GM21723 (cell line): ENCODE measurements around the gene KRI1.

Source experiments
- ATAC-seq: cut with Tn5 transposase; IDR thresholded peaks from one replicate; pipeline ENCODE4 v1.9.1; 2021; ENCODE audit warnings: mild to moderate bottlenecking, moderate library complexity; ENCODE audit not compliant: unreplicated experiment

KRI1 gene

DNA sequence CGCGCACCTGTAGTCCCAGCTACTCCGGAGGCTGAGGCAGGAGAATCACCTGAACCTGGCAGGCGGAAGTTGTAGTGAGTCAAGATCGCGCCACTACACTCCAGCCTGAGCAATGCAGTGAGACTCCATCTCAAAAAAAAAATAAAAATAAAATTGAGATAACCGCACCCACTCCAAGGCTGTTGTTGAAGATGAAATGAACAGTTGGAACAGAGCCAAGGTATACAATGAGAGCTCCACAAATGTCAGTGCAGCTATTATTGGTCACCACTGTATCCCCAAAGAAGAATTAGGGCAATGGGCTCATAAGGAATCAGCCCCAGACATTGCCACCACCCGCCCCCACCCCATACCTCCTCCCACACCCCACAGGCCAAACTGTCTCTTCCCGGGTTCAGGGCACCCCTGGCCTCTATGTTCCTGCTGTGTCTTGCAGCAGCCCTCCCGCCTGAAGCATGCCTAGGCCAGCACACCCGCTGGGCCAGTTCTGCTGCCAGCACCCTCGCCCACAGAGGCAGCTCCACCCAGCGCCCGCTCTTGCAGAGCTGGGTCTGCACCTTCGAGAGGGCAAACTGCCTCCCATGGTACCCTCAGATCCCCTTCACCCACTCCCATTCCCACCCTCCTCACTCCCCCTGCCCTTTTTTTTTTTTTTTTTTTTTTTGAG, 45.0 kb downstream of the KRI1 start:
- no peak for ATAC-seq

DNA sequence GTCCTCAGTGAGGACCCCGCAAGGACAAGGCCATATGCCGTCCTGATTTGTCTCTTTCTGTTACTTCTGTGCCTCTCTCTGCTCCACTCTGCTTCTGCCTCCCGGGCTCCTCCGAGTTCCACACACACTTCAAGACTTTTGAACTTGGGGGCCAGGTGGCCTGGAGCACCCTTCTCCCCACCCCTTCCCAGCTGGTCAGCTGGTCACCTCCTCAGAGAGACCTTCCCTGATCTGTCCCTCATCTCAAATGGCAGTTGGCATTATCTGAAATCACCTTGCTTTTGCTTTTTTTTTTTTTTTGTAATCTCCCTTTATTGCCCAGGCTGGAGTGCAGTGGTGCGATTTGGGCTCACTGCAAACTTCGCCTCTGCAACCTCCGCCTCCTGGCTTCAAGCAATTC, 46.4 kb downstream of the KRI1 start:
- no peak for ATAC-seq

DNA sequence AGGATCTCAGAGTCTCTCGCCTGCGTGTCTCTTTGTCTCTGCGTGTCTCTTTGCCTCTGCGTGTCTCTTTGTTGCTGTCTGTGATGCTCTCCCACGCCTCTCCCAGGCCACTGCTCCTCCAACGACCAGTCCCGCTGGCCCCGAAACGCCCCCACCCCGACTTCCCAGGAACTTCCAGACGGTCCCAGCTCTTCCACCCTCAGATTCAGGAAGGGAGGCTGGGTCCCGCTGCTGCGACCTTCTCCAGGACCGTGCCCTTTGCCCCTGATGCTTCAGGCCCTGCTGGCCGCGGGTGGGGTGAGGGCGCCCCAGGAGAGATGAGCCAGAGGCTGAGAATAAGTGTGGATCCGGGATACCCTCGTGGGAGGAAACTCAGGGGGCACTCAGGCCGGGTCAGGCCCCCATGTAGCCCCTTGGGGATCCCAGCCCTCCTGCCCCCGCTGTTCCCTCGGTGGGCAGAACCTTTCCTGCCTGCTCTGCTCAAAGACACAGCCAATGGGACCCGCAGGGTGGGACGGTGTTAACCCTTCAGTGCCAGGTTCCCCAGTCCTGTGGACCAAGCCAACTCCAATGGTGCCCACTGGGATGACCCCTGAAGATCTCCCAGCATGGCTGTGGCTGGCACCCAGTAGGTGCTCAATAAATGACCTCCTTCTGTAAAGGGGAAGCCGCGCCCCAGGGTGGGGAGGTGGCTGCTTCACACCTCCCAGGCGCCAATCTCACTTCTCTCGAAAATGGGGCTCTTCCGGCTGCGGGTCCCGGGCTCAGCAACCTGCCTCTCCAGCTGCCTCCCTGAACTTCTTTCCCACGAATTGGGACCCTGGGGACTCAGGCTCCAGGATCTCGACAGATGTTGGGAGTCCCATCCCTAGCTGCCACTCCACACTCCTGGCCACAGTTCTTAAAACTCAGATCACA, 47.1 kb downstream of the KRI1 start:
- no peak for ATAC-seq

DNA sequence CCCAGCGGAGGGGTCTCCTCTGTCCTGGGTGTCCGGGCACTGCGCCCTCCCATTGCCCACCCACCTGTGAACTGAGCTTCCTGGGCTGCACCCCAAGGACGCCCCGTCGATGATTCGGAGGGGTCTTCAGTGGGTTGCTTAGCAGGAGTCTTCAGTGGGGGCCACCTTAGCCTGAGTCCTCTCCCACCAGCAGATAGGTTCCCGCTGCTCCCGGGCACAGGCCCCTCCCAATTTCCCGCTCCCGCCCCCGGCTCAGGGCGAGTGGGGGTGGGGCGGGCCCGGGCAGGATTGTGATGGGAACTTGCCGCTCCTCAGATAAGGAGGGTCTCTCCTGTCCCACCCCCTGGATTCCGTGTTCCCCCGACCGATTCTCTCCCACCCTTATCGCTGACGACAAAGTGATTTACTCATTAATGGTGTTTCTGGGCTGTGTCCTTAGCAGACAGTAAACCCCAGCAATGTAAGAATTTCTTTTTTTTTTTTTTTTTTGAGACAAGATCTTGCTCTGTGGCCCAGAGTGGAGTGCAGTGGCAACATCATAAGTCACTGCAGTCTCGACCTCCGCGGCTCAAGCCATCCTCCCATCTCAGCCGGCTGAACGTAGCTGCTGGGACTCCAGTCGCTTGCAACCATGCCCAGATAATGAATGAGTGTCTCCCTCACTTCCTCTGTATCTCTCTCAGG, 47.9 kb downstream of the KRI1 start:
- ATAC-seq: no peak

- no peak for ATAC-seq
These were observed 48.5 kb downstream of the KRI1 start, which contains the start of gene S1PR5 for GRCh38 chr19:10517361-10517759. Gene S1PR5, minus strand, starts transcription at chr19:10517447. Its CDS starts 2,436 bp downstream, at chr19:10515011.

- no peak for ATAC-seq
These were observed 49.0 kb downstream of the KRI1 start for GRCh38 chr19:10516671-10517286.

DNA sequence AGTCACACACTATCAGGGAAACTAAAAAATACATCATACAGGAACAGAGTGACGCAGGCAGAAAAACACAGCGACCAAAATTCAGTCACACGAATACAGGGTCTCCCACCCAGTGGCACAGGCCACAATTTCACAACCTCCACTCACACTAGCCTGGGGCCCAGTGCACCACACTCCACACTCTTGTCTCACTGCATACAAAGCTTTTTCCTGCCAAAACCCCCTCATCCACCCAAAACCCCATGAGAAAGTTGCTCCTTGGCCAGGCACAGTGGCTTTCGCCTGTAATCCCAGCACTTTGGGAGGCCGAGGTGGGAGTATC, 49.8 kb downstream of the KRI1 start:
- ATAC-seq: no peak

- no peak for ATAC-seq
These were observed 51.3 kb downstream of the KRI1 start for GRCh38 chr19:10514211-10515145.

GRCh38 chr19:10513223-10513622, 52.6 kb downstream of the KRI1 start:
- ATAC-seq: no peak

DNA sequence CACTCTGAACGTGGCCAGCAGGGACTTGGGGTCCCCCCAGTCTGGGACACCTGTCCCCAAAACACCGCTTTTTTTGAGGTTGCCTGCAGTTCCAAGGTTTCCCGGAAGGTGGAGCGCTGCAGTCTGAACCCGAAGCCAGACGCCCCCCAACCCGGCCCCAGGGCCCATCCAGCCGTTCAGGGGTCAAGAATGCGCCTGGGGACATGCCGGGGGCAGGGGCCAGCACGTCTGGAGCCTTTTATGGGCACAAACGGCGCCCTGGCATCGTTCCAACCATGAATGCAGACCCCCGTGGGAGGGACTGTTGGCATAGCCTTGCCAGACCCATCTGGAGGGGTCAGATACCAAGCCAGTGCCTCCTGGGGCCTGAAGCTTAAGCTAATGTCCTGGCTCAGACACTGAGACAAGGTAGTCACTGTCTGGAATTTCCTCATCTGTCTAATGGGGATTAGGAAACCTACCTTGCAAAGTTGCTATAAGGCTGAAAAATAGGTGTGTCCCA, 55.5 kb downstream of the KRI1 start:
- no peak for ATAC-seq

GRCh38 chr19:10508707-10509106, 57.1 kb downstream of the KRI1 start:
- no peak for ATAC-seq

- ATAC-seq: no peak
These were observed 57.8 kb downstream of the KRI1 start for GRCh38 chr19:10508036-10508435.

GRCh38 chr19:10505583-10506229, 60.1 kb downstream of the KRI1 start:
- no peak for ATAC-seq
